Neural cell (in vitro differentiated cells): Measurements from ENCODE around the gene MYO9A. TPM values are rescaled to one million over a fixed set of nuclear protein-coding genes. Genes with fewer than 3 reads are reported as not detected.

Experiments
- H2AFZ ChIP-seq: fragments of 200-600, 300-800 bp; sonication (generic), shearing (Covaris generic); 2 replicates; pipeline ENCODE4 v1.6.0; 2014; ENCODE audit warnings: low read depth, mild to moderate bottlenecking, antibody characterized with exemption, low read length, moderate library complexity
- H3F3A ChIP-seq: fragments of 200-600 bp; shearing (Covaris generic); 2 replicates; pipeline ENCODE4 v1.6.1; 2016; ENCODE audit warnings: mild to moderate bottlenecking, moderate library complexity, mixed read lengths, antibody characterized with exemption, low read length; ENCODE audit not compliant: insufficient read depth, poor library complexity, severe bottlenecking
- H3K27ac ChIP-seq: fragments of 200-600, 300-800 bp; sonication (generic), shearing (Covaris generic); 2 replicates; pipeline ENCODE4 v1.5.1; 2014; ENCODE audit warnings: mild to moderate bottlenecking, low read length, moderate library complexity
- H3K27me3 ChIP-seq: fragments of 300-800, 200-600 bp; sonication (generic), shearing (Covaris generic); 2 replicates; pipeline ENCODE4 v1.6.0; 2014; ENCODE audit warnings: mild to moderate bottlenecking, low read depth, low read length, moderate library complexity; ENCODE audit not compliant: insufficient read depth
- H3K36me3 ChIP-seq: fragments of 300-800, 200-600 bp; sonication (generic), shearing (Covaris generic); 2 replicates; pipeline ENCODE4 v1.5.1; 2014; ENCODE audit warnings: mild to moderate bottlenecking, antibody characterized with exemption, low read length, moderate library complexity; ENCODE audit not compliant: insufficient read depth
- H3K4me2 ChIP-seq: fragments of 300-800, 200-600 bp; sonication (generic), shearing (Covaris generic); 2 replicates; pipeline ENCODE4 v1.6.0; 2014; ENCODE audit warnings: mild to moderate bottlenecking, low read length
- H3K4me3 ChIP-seq: fragments of 300-800, 200-600 bp; sonication (generic), shearing (Covaris generic); 2 replicates; pipeline ENCODE4 v1.5.1; 2014; ENCODE audit warnings: mild to moderate bottlenecking, low read length, moderate library complexity
- H3K79me2 ChIP-seq: fragments of 200-600 bp; shearing (Covaris generic); replicated peaks from 2 replicates; pipeline ENCODE4 v1.6.0; 2014; ENCODE audit warnings: mild to moderate bottlenecking, low read length, moderate library complexity; ENCODE audit not compliant: insufficient read depth
- H3K9ac ChIP-seq: fragments of 300-800, 200-600 bp; sonication (generic), shearing (Covaris generic); 2 replicates; pipeline ENCODE4 v1.6.1; 2016; ENCODE audit warnings: mild to moderate bottlenecking, low read length, mixed read lengths
- H3K9me2 ChIP-seq: fragments of 200-600 bp; shearing (Covaris generic); 2 replicates; pipeline ENCODE4 v1.6.1; 2016; ENCODE audit warnings: mild to moderate bottlenecking, low read length, mixed read lengths; ENCODE audit not compliant: insufficient read depth
- H3K9me3 ChIP-seq: fragments of 200-600, 300-800 bp; sonication (generic), shearing (Covaris generic); 2 replicates; pipeline ENCODE4 v1.6.1; 2016; ENCODE audit warnings: mild to moderate bottlenecking, mixed run types, low read length, moderate library complexity, mixed read lengths
- H4K20me1 ChIP-seq: fragments of 200-600 bp; shearing (Covaris generic); 2 replicates; pipeline ENCODE4 v1.6.1; 2016; ENCODE audit warnings: mild to moderate bottlenecking, mixed run types; ENCODE audit not compliant: insufficient read depth
- CTCF ChIP-seq: fragments of 450-650 bp; IDR thresholded peaks from 2 replicates; pipeline ENCODE4 v1.5.1; 2014; ENCODE audit warnings: antibody characterized with exemption, mild to moderate bottlenecking, moderate library complexity; ENCODE audit not compliant: poor library complexity, severe bottlenecking
- EP300 ChIP-seq: fragments of 450-650 bp; conservative IDR thresholded peaks from 2 replicates; pipeline ENCODE4 v1.6.1; 2014; ENCODE audit warnings: antibody characterized with exemption, mild to moderate bottlenecking, moderate library complexity; ENCODE audit not compliant: poor library complexity, severe bottlenecking
- EZH2 ChIP-seq: fragments of 200-600, 300-800 bp; shearing (Covaris generic), sonication (generic); IDR thresholded peaks from 2 replicates; pipeline ENCODE4 v1.6.1; 2014; ENCODE audit warnings: antibody characterized with exemption, low read length, borderline replicate concordance, mild to moderate bottlenecking; ENCODE audit not compliant: insufficient read depth, poor library complexity, severe bottlenecking
- MXI1 ChIP-seq: fragments of 450-650 bp; conservative IDR thresholded peaks from 2 replicates; pipeline ENCODE4 v1.6.1; 2014; ENCODE audit warnings: antibody characterized with exemption, mild to moderate bottlenecking; ENCODE audit not compliant: poor library complexity, severe bottlenecking
- POLR2AphosphoS5 ChIP-seq: IDR thresholded peaks from 2 replicates; pipeline ENCODE4 v1.6.1; 2012
- REST ChIP-seq: IDR thresholded peaks from 2 replicates; pipeline ENCODE4 v1.6.1; 2012; ENCODE audit warnings: borderline replicate concordance
- SMC3 ChIP-seq: fragments of 450-650 bp; conservative IDR thresholded peaks from 2 replicates; pipeline ENCODE4 v1.6.1; 2014; ENCODE audit warnings: antibody characterized with exemption, mild to moderate bottlenecking, moderate library complexity; ENCODE audit not compliant: poor library complexity
- TAF1 ChIP-seq: IDR thresholded peaks from 2 replicates; pipeline ENCODE4 v1.6.1; 2012; ENCODE audit warnings: low read depth
- polyA plus RNA-seq: library from polyadenylated mRNA; depleted of rRNA; stranded (reverse); fragments of >200 nt; gene quantifications from 2 replicates; pipeline ENCODE4 v1.2.3, GENCODE V29; 2014

The MYO9A gene
- polyA plus RNA-seq, 1 donor from 2014 or later: 22.7 TPM

GRCh38 chr15:71892335-71892734, 225.6 kb downstream of the MYO9A start:
- no peak overlapping the region for H3K4me2 ChIP-seq
- no peaks in the 10 kb centered on the region for H3K27me3 ChIP-seq
- H3K9ac ChIP-seq: no peak overlapping the region
- H3K4me3 ChIP-seq: no peak overlapping the region
- TF ChIP-seq EZH2 (no peak), SMC3 (no peak), EP300 (no peak), TAF1 (no peak)
- peaks cover 7% of the 10 kb centered on the region for H3K36me3 ChIP-seq
- no peaks in the 10 kb centered on the region for H4K20me1 ChIP-seq
- no peak overlapping the region for H2AFZ ChIP-seq
- no peaks in the 10 kb centered on the region for H3F3A ChIP-seq
- H3K9me2 ChIP-seq: no peaks in the 10 kb centered on the region
- H3K9me3 ChIP-seq: no peaks in the 10 kb centered on the region
- H3K27ac ChIP-seq: no peak overlapping the region
- H3K79me2 ChIP-seq: no peaks in the 10 kb centered on the region

GRCh38 chr15:71891026-71891425, 226.9 kb downstream of the MYO9A start:
- H2AFZ ChIP-seq: no peak overlapping the region
- peaks cover 12% of the 10 kb centered on the region for H3K36me3 ChIP-seq
- no peaks in the 10 kb centered on the region for H3K27me3 ChIP-seq
- no peak overlapping the region for H3K27ac ChIP-seq
- H3K9ac ChIP-seq: no peak overlapping the region
- H3K79me2 ChIP-seq: no peaks in the 10 kb centered on the region
- no peaks in the 10 kb centered on the region for H4K20me1 ChIP-seq
- no peaks in the 10 kb centered on the region for H3F3A ChIP-seq
- TF ChIP-seq MXI1: no peak
- TF ChIP-seq TAF1: no peak
- no peak for TF ChIP-seq EP300
- TF ChIP-seq REST: no peak
- no peak for TF ChIP-seq POLR2AphosphoS5
- no peak overlapping the region for H3K4me3 ChIP-seq
- H3K4me2 ChIP-seq: no peak overlapping the region
- H3K9me3 ChIP-seq: no peaks in the 10 kb centered on the region
- H3K9me2 ChIP-seq: no peaks in the 10 kb centered on the region

- H3K79me2 ChIP-seq: no peaks in the 10 kb centered on the region
- H3K9ac ChIP-seq: no peak overlapping the region
- no peak overlapping the region for H3K4me2 ChIP-seq
- TF ChIP-seq EP300 (no peak), REST (no peak), CTCF (no peak), MXI1 (no peak)
- no peaks in the 10 kb centered on the region for H3K27me3 ChIP-seq
- no peak overlapping the region for H3K27ac ChIP-seq
- no peaks in the 10 kb centered on the region for H3K9me3 ChIP-seq
- H2AFZ ChIP-seq: no peak overlapping the region
- H4K20me1 ChIP-seq: no peaks in the 10 kb centered on the region
- H3K4me3 ChIP-seq: no peak overlapping the region
- no peaks in the 10 kb centered on the region for H3K9me2 ChIP-seq
- H3K36me3 ChIP-seq: peaks cover 20% of the 10 kb centered on the region
- H3F3A ChIP-seq: no peaks in the 10 kb centered on the region
Measured at GRCh38 chr15:71889947-71890346, 228.0 kb downstream of the MYO9A start.
